ENCODE measurements around the gene ACSF2. TPM values are rescaled to one million over a fixed set of nuclear protein-coding genes. Genes with fewer than 3 reads are reported as not detected.
A peak's percentile ranks its signal among the peaks of the same experiment; 100 is the strongest.

Gene ACSF2
- polyA plus RNA-seq, 2 donors, result 13.5 to 22.6 TPM

GRCh38 chr17:50505591-50506130 lies 79.6 kb downstream of the ACSF2 start:
- no peak overlapping the region for H3K4me3 ChIP-seq (ENCODE audit: low read depth in 1 of 2, low read length in 2 of 2)
- WGBS, 2 donors, result 40 to 45% methylated on average over 7 of the region's 7 CpGs
- H3K27me3 ChIP-seq (ENCODE audit: control insufficient read depth in 1 of 2, insufficient read depth in 2 of 2, low read length in 2 of 2), result no peaks in the 10 kb centered on the region
- no peaks in the 10 kb centered on the region for H3K9me3 ChIP-seq (ENCODE audit: control insufficient read depth in 2 of 2, insufficient read depth in 1 of 2, low read depth in 1 of 2, low read length in 1 of 2)
- no peak overlapping the region for H3K27ac ChIP-seq (ENCODE audit: low read depth in 2 of 2, low read length in 1 of 2)
- H3K36me3 ChIP-seq (ENCODE audit: control insufficient read depth in 2 of 2, insufficient read depth in 2 of 2, low read length in 1 of 2), result no peaks in the 10 kb centered on the region
- H3K4me1 ChIP-seq (ENCODE audit: control insufficient read depth in 2 of 2, insufficient read depth in 2 of 2, low read length in 1 of 2), result peaks cover 0 to 6% of the 10 kb centered on the region in 2 donors

- no peak overlapping the region for H3K27ac ChIP-seq (ENCODE audit: low read depth in 2 of 2, low read length in 1 of 2)
Observed at GRCh38 chr17:50506298-50506697, 80.3 kb downstream of the ACSF2 start.

GRCh38 chr17:50507871-50508572 lies 82.0 kb downstream of the ACSF2 start, which contains the start of gene MYCBPAP:
TSS of gene MYCBPAP (plus strand) at chr17:50508439. CDS start at chr17:50508675, 236 bp downstream.
- no peaks in the 10 kb centered on the region for H3K9me3 ChIP-seq (ENCODE audit: control insufficient read depth in 2 of 2, insufficient read depth in 1 of 2, low read depth in 1 of 2, low read length in 1 of 2)
- peak within 1 kb of the TSS in 1 of 2 donors; percentile 35 for H3K27ac ChIP-seq (ENCODE audit: low read depth in 2 of 2, low read length in 1 of 2)
- peak within 1 kb of the TSS; percentile 53 to 55 for H3K4me3 ChIP-seq (ENCODE audit: low read depth in 1 of 2, low read length in 2 of 2)
- 11% methylated on average over 54 to 66 of the region's 66 CpGs for WGBS, 2 donors
- peaks cover 0 to 6% of the 10 kb centered on the region in 2 donors for H3K4me1 ChIP-seq (ENCODE audit: control insufficient read depth in 2 of 2, insufficient read depth in 2 of 2, low read length in 1 of 2)
- H3K36me3 ChIP-seq (ENCODE audit: control insufficient read depth in 2 of 2, insufficient read depth in 2 of 2, low read length in 1 of 2), result no peaks in the 10 kb centered on the region
- H3K27me3 ChIP-seq (ENCODE audit: control insufficient read depth in 1 of 2, insufficient read depth in 2 of 2, low read length in 2 of 2), result no peaks in the 10 kb centered on the region

More at GRCh38 chr17:50506298-50506697, 80.3 kb downstream of the ACSF2 start:
- Histone ChIP-seq H3K36me3 (ENCODE audit: control insufficient read depth in 2 of 2, insufficient read depth in 2 of 2, low read length in 1 of 2) (no peaks in the 10 kb centered on the region), H3K4me3 (ENCODE audit: low read depth in 1 of 2, low read length in 2 of 2) (no peak overlapping the region), H3K9me3 (ENCODE audit: control insufficient read depth in 2 of 2, insufficient read depth in 1 of 2, low read depth in 1 of 2, low read length in 1 of 2) (no peaks in the 10 kb centered on the region), H3K27me3 (ENCODE audit: control insufficient read depth in 1 of 2, insufficient read depth in 2 of 2, low read length in 2 of 2) (no peaks in the 10 kb centered on the region), H3K4me1 (ENCODE audit: control insufficient read depth in 2 of 2, insufficient read depth in 2 of 2, low read length in 1 of 2) (peaks cover 0 to 6% of the 10 kb centered on the region in 2 donors)
- 76% methylated on average over 7 of the region's 7 CpGs for WGBS, 2 donors

- Histone ChIP-seq H3K4me3 (ENCODE audit: low read depth in 1 of 2, low read length in 2 of 2) (peak overlapping the region; percentile 53 to 55), H3K27ac (ENCODE audit: low read depth in 2 of 2, low read length in 1 of 2) (peak overlapping the region in 1 of 2 donors; percentile 35), H3K4me1 (ENCODE audit: control insufficient read depth in 2 of 2, insufficient read depth in 2 of 2, low read length in 1 of 2) (peaks cover 0 to 6% of the 10 kb centered on the region in 2 donors), H3K36me3 (ENCODE audit: control insufficient read depth in 2 of 2, insufficient read depth in 2 of 2, low read length in 1 of 2) (no peaks in the 10 kb centered on the region), H3K27me3 (ENCODE audit: control insufficient read depth in 1 of 2, insufficient read depth in 2 of 2, low read length in 2 of 2) (no peaks in the 10 kb centered on the region), H3K9me3 (ENCODE audit: control insufficient read depth in 2 of 2, insufficient read depth in 1 of 2, low read depth in 1 of 2, low read length in 1 of 2) (no peaks in the 10 kb centered on the region)
- 32 to 39% methylated on average over 32 of the region's 32 CpGs for WGBS, 2 donors
Observed at GRCh38 chr17:50508573-50509460, 82.8 kb downstream of the ACSF2 start.

GRCh38 chr17:50511058-50511457 lies 85.0 kb downstream of the ACSF2 start:
- Histone ChIP-seq H3K4me1 (ENCODE audit: control insufficient read depth in 2 of 2, insufficient read depth in 2 of 2, low read length in 1 of 2) (peaks cover 0 to 4% of the 10 kb centered on the region in 2 donors), H3K9me3 (ENCODE audit: control insufficient read depth in 2 of 2, insufficient read depth in 1 of 2, low read depth in 1 of 2, low read length in 1 of 2) (no peaks in the 10 kb centered on the region), H3K27me3 (ENCODE audit: control insufficient read depth in 1 of 2, insufficient read depth in 2 of 2, low read length in 2 of 2) (no peaks in the 10 kb centered on the region), H3K36me3 (ENCODE audit: control insufficient read depth in 2 of 2, insufficient read depth in 2 of 2, low read length in 1 of 2) (no peaks in the 10 kb centered on the region), H3K4me3 (ENCODE audit: low read depth in 1 of 2, low read length in 2 of 2) (no peak overlapping the region), H3K27ac (ENCODE audit: low read depth in 2 of 2, low read length in 1 of 2) (no peak overlapping the region)
- WGBS, 2 donors, result 13 to 18% methylated on average over 3 of the region's 3 CpGs

- Histone ChIP-seq H3K4me3 (ENCODE audit: low read depth in 1 of 2, low read length in 2 of 2) (no peak overlapping the region), H3K27me3 (ENCODE audit: control insufficient read depth in 1 of 2, insufficient read depth in 2 of 2, low read length in 2 of 2) (no peaks in the 10 kb centered on the region), H3K9me3 (ENCODE audit: control insufficient read depth in 2 of 2, insufficient read depth in 1 of 2, low read depth in 1 of 2, low read length in 1 of 2) (no peaks in the 10 kb centered on the region), H3K36me3 (ENCODE audit: control insufficient read depth in 2 of 2, insufficient read depth in 2 of 2, low read length in 1 of 2) (no peaks in the 10 kb centered on the region), H3K4me1 (ENCODE audit: control insufficient read depth in 2 of 2, insufficient read depth in 2 of 2, low read length in 1 of 2) (peaks cover 0 to 4% of the 10 kb centered on the region in 2 donors), H3K27ac (ENCODE audit: low read depth in 2 of 2, low read length in 1 of 2) (no peak overlapping the region)
- 60 to 76% methylated on average over 4 of the region's 4 CpGs for WGBS, 2 donors
Observed at GRCh38 chr17:50513495-50513894, 87.5 kb downstream of the ACSF2 start.

GRCh38 chr17:50514388-50514787 lies 88.4 kb downstream of the ACSF2 start:
- H3K27ac ChIP-seq (ENCODE audit: low read depth in 2 of 2, low read length in 1 of 2), result no peak overlapping the region
- no peaks in the 10 kb centered on the region for H3K36me3 ChIP-seq (ENCODE audit: control insufficient read depth in 2 of 2, insufficient read depth in 2 of 2, low read length in 1 of 2)
- H3K4me3 ChIP-seq (ENCODE audit: low read depth in 1 of 2, low read length in 2 of 2), result no peak overlapping the region
- 52 to 74% methylated on average over 3 of the region's 3 CpGs for WGBS, 2 donors
- no peaks in the 10 kb centered on the region for H3K27me3 ChIP-seq (ENCODE audit: control insufficient read depth in 1 of 2, insufficient read depth in 2 of 2, low read length in 2 of 2)
- H3K4me1 ChIP-seq (ENCODE audit: control insufficient read depth in 2 of 2, insufficient read depth in 2 of 2, low read length in 1 of 2), result no peaks in the 10 kb centered on the region
- no peaks in the 10 kb centered on the region for H3K9me3 ChIP-seq (ENCODE audit: control insufficient read depth in 2 of 2, insufficient read depth in 1 of 2, low read depth in 1 of 2, low read length in 1 of 2)

- H3K4me3 ChIP-seq (ENCODE audit: low read depth in 1 of 2, low read length in 2 of 2), result no peak overlapping the region
- H3K36me3 ChIP-seq (ENCODE audit: control insufficient read depth in 2 of 2, insufficient read depth in 2 of 2, low read length in 1 of 2), result no peaks in the 10 kb centered on the region
- H3K4me1 ChIP-seq (ENCODE audit: control insufficient read depth in 2 of 2, insufficient read depth in 2 of 2, low read length in 1 of 2), result no peaks in the 10 kb centered on the region
- H3K9me3 ChIP-seq (ENCODE audit: control insufficient read depth in 2 of 2, insufficient read depth in 1 of 2, low read depth in 1 of 2, low read length in 1 of 2), result no peaks in the 10 kb centered on the region
- no peaks in the 10 kb centered on the region for H3K27me3 ChIP-seq (ENCODE audit: control insufficient read depth in 1 of 2, insufficient read depth in 2 of 2, low read length in 2 of 2)
- H3K27ac ChIP-seq (ENCODE audit: low read depth in 2 of 2, low read length in 1 of 2), result no peak overlapping the region
- 54 to 68% methylated on average over 6 of the region's 6 CpGs for WGBS, 2 donors
Observed at GRCh38 chr17:50514936-50515702, 89.1 kb downstream of the ACSF2 start.

- H3K27me3 ChIP-seq (ENCODE audit: control insufficient read depth in 1 of 2, insufficient read depth in 2 of 2, low read length in 2 of 2), result no peaks in the 10 kb centered on the region
- H3K36me3 ChIP-seq (ENCODE audit: control insufficient read depth in 2 of 2, insufficient read depth in 2 of 2, low read length in 1 of 2), result no peaks in the 10 kb centered on the region
- WGBS, 2 donors, result 63 to 68% methylated on average over 4 of the region's 4 CpGs
Observed at GRCh38 chr17:50517011-50517410, 91.0 kb downstream of the ACSF2 start.

More at GRCh38 chr17:50517011-50517410, 91.0 kb downstream of the ACSF2 start:
- H3K9me3 ChIP-seq (ENCODE audit: control insufficient read depth in 2 of 2, insufficient read depth in 1 of 2, low read depth in 1 of 2, low read length in 1 of 2), result no peaks in the 10 kb centered on the region
- H3K4me3 ChIP-seq (ENCODE audit: low read depth in 1 of 2, low read length in 2 of 2), result no peak overlapping the region
- no peaks in the 10 kb centered on the region for H3K4me1 ChIP-seq (ENCODE audit: control insufficient read depth in 2 of 2, insufficient read depth in 2 of 2, low read length in 1 of 2)
- H3K27ac ChIP-seq (ENCODE audit: low read depth in 2 of 2, low read length in 1 of 2), result peak overlapping the region in 1 of 2 donors; percentile 37
